KOPT-K1 (cell line): ENCODE measurements around the gene OR56A4.

Source experiments
- H3K27ac ChIP-seq: fragments of 200-600 bp; sonication (generic); 2 replicates; pipeline ENCODE4 v1.5.1; 2016; ENCODE audit warnings: antibody characterized with exemption, mild to moderate bottlenecking, low read depth, low read length; ENCODE audit not compliant: poor library complexity, severe bottlenecking
- H3K36me3 ChIP-seq: fragments of 200-600 bp; sonication (generic); 2 replicates; pipeline ENCODE4 v1.5.1; 2017; ENCODE audit warnings: antibody characterized with exemption, mild to moderate bottlenecking, low read length, moderate library complexity; ENCODE audit not compliant: insufficient read depth
- H3K9me3 ChIP-seq: fragments of 200-600 bp; sonication (generic); 2 replicates; pipeline ENCODE4 v1.5.1; 2017; ENCODE audit warnings: antibody characterized with exemption, low read length, mild to moderate bottlenecking; ENCODE audit not compliant: insufficient read depth, poor library complexity, severe bottlenecking

OR56A4 gene, protein sequence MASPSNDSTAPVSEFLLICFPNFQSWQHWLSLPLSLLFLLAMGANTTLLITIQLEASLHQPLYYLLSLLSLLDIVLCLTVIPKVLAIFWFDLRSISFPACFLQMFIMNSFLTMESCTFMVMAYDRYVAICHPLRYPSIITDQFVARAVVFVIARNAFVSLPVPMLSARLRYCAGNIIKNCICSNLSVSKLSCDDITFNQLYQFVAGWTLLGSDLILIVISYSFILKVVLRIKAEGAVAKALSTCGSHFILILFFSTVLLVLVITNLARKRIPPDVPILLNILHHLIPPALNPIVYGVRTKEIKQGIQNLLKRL

DNA sequence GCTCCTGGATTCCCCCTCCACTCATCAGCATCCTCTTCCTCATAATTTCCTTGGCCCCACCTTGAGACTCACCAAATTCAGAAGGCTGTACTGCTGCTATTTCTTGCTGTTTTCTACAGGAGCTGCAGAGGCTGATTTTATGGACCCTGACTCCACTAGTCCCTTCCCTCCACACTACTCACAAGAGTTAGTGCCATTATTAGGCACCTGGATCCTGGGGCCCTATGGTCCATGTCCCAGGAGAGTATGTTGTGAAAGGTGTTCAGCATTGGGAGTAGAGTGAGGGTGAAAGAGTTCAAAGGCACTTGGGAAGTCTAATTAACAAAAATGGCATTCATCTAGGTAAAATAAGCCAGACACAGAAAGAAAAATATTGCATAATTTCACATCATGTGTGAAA is at the start of gene OR56A4:
Gene OR56A4 (minus strand): TSS at position 101 of the 400 bp plus-strand sequence. CDS start 3,954 bp downstream, outside the sequence.
- Histone ChIP-seq H3K27ac (no peak within 1 kb of the TSS), H3K9me3 (no peaks in the 10 kb centered on the region), H3K36me3 (no peaks in the 10 kb centered on the region)

DNA sequence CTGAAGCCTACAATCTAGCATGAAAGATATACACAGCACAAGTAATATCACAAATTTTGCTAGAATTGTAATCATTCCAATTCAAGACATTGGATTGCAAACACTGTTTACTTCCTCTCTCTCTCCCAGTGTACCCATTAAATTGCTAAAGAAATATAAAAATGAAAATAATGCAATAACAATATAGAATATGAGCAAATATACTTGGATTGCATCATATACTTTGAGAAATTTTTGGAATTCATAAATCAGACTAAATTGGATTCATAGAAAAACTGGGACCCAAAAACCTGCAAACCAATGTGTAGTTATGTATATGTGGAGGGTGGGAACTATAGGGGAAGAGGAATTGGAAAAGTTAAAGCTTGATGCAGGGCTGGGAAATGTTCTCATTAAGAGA is 48.8 kb upstream of the OR56A4 start:
- Histone ChIP-seq H3K36me3 (no peaks in the 10 kb centered on the region), H3K27ac (no peak overlapping the region), H3K9me3 (no peaks in the 10 kb centered on the region)

DNA sequence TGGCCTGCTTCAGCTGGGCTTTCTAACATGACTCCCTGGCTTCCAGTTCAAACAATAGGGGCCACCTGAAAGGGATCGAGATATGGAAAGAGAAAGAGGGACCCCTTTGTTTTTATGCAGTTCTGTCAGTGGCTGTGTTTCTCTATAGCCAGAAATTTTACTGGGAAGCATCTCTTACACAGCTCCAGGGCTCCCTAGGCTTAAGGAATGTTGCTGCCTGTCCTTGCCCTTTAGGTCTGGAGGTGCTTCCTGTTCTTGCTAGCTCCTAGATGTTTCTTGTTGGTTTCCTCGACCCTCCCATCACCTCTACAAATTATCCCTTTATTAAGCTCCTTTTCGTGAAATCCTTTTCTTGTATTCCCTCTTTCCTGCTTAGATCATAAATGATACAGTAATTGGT is 45.6 kb upstream of the OR56A4 start:
- Histone ChIP-seq H3K36me3 (no peaks in the 10 kb centered on the region), H3K27ac (no peak overlapping the region), H3K9me3 (no peaks in the 10 kb centered on the region)

DNA sequence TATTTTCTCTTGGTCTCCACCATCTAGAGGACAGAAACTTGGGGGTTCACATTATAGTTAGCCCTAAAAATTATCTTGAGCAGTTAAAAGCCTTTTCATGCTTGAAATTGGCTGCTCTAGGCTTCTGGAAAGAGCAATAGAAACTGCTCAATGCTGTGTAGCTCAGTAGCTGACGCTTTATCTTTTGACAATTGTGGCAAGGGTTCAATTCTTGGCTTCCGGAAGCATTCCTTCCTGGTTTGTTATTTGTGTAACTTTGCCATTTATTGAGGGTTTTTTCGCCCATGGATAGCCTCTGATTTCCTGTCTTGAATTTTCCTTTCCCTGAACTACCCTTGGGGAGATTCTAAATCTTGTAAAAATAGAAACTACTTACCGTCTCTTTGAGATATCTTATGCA is 34.1 kb upstream of the OR56A4 start:
- no peak overlapping the region for H3K27ac ChIP-seq
- H3K9me3 ChIP-seq = no peaks in the 10 kb centered on the region
- H3K36me3 ChIP-seq = no peaks in the 10 kb centered on the region

DNA sequence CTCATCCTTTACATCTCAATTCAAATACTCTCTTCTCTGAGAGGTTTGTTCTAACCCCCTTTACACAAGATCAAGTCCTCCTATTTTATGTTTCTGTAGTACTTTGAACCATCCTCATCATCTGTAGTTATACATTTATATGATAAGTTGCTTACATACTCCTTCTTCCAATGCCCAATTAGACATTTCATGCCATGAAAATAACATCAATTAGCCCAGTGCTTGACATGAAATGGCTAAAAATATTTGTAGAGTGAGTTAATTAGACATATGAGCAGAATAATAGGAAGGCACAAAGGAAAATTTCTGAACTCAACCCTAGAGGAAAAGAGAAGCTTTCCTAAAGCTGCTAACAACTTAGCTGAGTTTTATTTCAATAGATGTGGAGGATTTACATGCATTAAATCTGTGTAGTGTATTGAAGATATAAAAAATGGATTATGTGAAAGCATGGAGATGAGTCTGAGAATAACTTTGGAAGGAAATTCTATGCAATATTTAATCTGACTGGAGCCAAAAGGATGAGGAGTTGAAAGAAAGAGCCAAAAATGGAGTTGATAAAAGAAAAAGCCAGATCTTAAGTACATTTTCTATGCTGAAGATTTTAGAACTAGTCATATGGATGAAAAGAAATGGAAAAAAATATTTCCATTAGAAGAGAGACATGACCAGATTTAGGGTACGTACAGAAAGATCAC is 24.1 kb upstream of the OR56A4 start, which contains the start of gene OR56A1:
Gene OR56A1 (minus strand): TSS at position 51 of the 698 bp plus-strand sequence. CDS start 3,066 bp downstream, outside the sequence.
- H3K27ac ChIP-seq = no peak within 1 kb of the TSS
- no peaks in the 10 kb centered on the region for H3K36me3 ChIP-seq
- no peaks in the 10 kb centered on the region for H3K9me3 ChIP-seq

DNA sequence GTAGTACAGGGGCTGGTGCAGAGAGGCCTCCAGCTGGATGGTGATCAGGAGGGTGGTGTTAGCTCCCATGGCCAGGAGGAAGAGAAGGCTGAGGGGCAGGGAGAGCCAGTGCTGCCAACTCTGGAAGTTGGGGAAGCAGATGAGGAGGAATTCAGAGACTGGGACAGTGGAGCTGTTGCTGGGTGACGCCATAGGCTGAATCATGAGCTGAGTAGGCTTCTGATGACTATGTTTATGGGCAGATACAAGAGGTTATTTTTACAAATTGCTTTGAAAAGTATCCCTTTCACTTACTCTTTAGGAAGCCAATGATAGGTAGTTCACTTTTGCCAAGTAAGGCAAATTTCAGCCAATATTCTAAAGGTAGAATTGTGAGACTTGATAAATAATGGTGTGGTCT is 20.8 kb upstream of the OR56A4 start:
- no peaks in the 10 kb centered on the region for H3K9me3 ChIP-seq
- H3K36me3 ChIP-seq = no peaks in the 10 kb centered on the region
- H3K27ac ChIP-seq = no peak overlapping the region

DNA sequence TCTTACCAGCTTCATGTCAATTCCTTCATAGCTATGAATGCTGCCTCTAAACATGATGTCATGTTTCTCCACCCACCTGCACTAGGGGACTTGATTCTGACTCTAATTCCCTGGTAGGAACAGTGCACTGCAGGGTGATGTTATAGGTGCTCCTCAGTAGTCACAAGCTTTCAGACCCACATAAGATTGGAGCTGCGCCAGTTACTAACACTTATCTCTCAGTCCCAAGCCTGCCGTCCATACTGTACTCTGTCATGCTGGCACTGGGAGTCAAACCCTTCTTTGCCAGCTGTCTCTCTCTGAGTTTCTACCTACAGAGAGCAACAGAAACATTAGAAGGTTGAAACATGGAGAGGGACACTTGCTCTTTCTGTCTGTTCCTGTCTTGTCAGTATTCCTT is 18.3 kb upstream of the OR56A4 start:
- no peaks in the 10 kb centered on the region for H3K36me3 ChIP-seq
- H3K9me3 ChIP-seq = no peaks in the 10 kb centered on the region
- no peak overlapping the region for H3K27ac ChIP-seq

DNA sequence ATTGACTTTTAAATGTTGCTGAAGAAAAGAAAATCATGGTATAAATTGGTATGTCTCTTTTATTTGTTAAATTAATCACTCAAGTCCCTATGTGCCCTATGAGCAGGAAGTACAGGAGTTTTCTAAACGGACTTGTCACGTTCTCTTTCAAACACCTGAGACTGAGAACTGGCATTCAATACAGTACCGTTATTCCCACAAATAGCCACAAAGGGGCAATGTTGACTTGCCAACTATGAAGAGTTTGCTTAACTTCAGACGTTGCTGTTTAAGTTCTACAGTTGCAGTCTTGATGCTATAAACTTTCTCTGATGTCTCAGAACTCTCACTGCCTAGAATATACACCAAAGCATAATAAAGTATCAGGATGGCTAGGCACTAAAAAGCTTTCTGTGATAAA is 16.2 kb upstream of the OR56A4 start:
- Histone ChIP-seq H3K27ac (no peak overlapping the region), H3K9me3 (no peaks in the 10 kb centered on the region), H3K36me3 (no peaks in the 10 kb centered on the region)

DNA sequence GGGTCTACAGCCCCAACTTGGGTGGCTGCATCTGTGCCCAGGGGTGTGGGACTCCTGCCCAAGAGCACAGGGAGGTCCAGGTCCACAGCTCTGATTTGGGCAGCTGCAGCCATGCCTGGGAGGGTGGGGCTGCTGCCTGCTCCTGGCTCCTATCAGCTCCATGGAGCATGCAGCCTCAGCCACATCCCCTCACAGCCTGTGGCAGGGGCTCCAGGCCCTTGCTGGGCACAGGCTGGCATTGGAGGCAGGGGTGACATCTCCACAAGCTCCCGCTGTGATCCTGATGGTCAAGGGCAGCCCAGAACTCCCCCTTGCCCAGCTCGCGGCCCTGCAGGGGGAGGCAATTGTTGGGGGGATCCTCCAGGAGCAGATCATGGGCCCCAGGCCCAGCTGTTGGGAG is 6.3 kb upstream of the OR56A4 start:
- Histone ChIP-seq H3K9me3 (no peaks in the 10 kb centered on the region), H3K27ac (no peak overlapping the region), H3K36me3 (no peaks in the 10 kb centered on the region)

DNA sequence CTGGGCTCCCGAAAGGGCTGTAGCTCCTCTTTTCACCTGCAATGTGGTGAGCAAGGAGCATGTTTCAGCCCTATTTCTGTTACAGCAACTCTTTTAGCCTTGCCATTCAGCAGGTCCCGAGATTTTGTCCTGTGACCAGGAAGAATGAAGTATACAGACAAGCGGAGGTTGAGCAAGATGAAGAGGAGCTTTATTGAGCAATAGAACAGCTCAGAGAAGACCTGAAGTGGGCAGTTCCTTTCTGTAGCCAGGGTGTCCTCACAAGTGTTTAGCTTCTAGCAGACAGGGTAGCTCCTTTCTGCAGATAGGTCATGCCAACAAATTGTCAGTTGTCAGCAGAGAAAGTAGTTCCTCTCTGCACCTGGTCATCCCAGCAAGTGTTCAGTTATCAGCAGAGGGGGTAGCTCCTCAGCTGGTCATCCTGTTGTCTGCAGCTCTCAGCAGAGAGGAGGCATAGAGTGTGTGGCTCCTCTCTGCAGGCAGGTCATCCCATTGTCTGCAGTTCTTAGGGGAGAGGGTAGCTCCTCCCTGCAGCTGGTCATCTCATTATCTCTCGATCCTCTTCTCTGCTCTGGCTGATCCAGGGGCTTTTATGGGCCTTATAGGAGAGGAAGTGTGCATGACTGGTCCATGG is 5.4 kb upstream of the OR56A4 start:
- Histone ChIP-seq H3K27ac (no peak overlapping the region), H3K9me3 (no peaks in the 10 kb centered on the region), H3K36me3 (no peaks in the 10 kb centered on the region)

DNA sequence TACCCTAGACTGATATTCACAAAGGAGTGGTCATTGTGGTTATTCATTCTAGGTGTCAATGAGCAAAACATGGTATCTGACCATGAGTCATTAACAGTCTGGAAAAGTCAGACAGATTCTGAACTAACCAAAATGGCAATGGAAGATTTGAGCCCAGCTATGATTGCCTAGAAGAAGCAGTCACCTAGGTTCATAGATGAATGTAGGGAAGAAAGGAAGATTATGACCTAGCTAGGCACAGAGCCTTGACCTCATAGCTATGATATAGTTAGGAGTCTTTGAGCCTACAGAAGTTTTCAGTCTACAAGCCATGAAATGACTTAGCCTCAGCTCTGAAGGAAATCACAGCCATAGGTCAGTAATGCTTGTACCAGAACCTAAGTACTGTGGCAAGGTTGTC is 351 bp downstream of the OR56A4 start:
- H3K27ac ChIP-seq = no peak overlapping the region
- H3K36me3 ChIP-seq = no peaks in the 10 kb centered on the region
- H3K9me3 ChIP-seq = no peaks in the 10 kb centered on the region

DNA sequence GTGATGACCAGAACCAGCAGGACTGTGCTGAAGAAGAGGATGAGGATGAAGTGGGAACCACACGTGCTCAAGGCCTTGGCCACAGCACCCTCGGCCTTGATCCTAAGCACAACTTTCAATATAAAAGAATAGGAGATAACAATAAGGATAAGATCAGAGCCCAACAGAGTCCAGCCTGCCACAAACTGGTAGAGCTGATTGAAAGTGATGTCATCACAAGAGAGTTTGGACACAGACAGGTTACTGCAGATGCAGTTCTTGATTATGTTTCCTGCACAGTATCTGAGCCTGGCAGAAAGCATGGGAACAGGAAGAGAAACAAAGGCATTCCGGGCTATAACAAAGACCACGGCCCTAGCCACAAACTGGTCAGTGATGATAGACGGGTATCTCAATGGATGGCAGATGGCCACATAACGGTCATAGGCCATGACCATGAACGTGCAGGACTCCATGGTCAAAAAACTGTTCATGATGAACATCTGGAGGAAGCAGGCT is 4.5 kb downstream of the OR56A4 start:
- no peaks in the 10 kb centered on the region for H3K9me3 ChIP-seq
- no peak overlapping the region for H3K27ac ChIP-seq
- H3K36me3 ChIP-seq = no peaks in the 10 kb centered on the region

DNA sequence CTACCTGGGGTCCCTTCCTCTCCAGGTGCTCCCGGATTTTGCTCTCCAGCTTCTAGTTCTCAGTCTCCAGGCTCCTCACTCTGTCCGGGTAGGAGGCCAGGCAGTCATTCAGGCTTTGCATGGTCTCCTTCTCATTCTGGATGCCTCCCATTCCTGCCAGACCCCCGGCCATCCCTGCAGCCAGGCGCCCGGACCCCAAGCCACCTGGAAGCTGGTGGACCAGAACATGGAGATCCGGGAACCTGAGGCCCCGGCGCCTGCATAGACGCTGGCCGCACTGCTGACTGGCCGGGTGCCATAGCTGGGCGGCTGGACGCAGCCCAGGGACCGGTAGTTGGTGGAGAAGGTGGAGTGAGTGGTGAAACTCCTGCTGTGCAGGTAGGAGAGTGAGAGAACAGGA is 12.0 kb downstream of the OR56A4 start:
- Histone ChIP-seq H3K36me3 (no peaks in the 10 kb centered on the region), H3K27ac (no peak overlapping the region), H3K9me3 (no peaks in the 10 kb centered on the region)

DNA sequence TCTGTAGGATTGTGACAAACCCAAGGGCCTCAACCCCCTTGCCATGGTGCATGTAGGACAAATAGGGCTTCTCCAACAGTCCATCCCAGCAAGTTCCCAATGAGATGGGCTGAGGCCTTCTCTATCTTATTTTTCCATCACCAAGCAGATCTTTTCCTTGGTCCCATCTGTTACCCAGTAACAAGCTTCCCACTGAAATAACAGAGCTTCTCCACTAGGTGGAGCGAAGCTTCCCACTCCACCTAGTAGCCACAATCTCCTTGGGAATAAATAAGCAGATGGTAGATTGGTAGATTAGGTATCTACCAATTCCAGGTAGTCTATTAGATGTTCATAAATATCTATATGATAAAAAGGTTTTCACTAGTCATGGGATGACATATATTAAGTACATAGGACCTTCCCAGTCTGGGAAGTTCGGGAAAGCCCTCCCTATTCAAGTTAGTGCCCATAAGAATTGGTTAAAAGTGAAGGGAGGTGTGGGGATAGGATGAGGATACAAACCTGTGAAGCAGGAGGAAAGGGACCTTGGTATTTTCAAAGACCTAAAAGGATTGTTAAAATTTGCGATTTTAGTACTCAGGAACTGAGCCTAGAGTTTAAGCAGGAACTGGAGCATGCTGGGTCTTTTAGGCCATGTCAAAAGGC is 14.0 kb downstream of the OR56A4 start:
- Histone ChIP-seq H3K9me3 (no peaks in the 10 kb centered on the region), H3K36me3 (no peaks in the 10 kb centered on the region), H3K27ac (no peak overlapping the region)

DNA sequence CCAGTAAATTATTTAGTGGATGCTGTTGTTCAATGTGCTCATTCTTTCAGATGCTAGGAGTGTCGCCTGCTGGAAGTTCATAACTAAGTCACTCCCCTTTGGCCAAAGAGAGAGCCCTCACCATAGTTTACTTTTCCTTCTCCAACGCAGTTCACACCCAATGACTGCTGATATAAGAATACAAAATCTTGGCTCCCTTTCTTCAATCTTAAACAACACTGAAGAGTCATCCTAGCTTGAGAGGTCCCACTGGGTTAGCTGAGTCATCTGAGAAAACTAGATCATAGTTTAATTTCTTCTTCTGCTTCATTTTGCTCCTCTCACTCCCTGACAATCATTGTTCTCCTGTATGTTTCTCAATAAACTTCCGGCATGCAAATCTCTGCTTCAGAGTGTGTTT is 14.6 kb downstream of the OR56A4 start:
- no peaks in the 10 kb centered on the region for H3K9me3 ChIP-seq
- H3K27ac ChIP-seq = no peak overlapping the region
- no peaks in the 10 kb centered on the region for H3K36me3 ChIP-seq
